ENCODE data around the gene CNN3.
"Not testable (repeated sequence)": the region's sequence is repeated elsewhere in the genome, so short reads cannot be mapped to it uniquely, and the experiment has no call there.

Gene CNN3

GRCh38 chr1:94946886-94947285 lies 20.0 kb upstream of the CNN3 start:
- H3K9ac ChIP-seq (ENCODE audit: low read depth, low read length, poor library complexity, severe bottlenecking), result no peak overlapping the region
- H4K20me1 ChIP-seq (ENCODE audit: insufficient read depth, low read length, poor library complexity, severe bottlenecking), result no peaks in the 10 kb centered on the region
- no peaks in the 10 kb centered on the region for H3K36me3 ChIP-seq (ENCODE audit: insufficient read depth, low read length)
- TF ChIP-seq EZH2phosphoT487 (IDR thresholded peaks at IDR 0.05; ENCODE audit: borderline replicate concordance), result no peak
- TF ChIP-seq CTCF (conservative IDR thresholded peaks at IDR 0.05; ENCODE audit: low read length), result no peak
- H3K27me3 ChIP-seq (ENCODE audit: insufficient read depth, low read length, poor library complexity, severe bottlenecking), result no peaks in the 10 kb centered on the region
- no peaks in the 10 kb centered on the region for H3K79me2 ChIP-seq (ENCODE audit: insufficient read depth, low read length)
- H3K4me1 ChIP-seq (ENCODE audit: insufficient read depth, low read length, poor library complexity, severe bottlenecking), result no peaks in the 10 kb centered on the region
- H2AFZ ChIP-seq (ENCODE audit: low read length), result no peak overlapping the region
- no peak overlapping the region for H3K4me2 ChIP-seq (ENCODE audit: low read depth, low read length, poor library complexity, severe bottlenecking)
- H3K9me3 ChIP-seq (ENCODE audit: insufficient read depth, low read depth, low read length), result no peaks in the 10 kb centered on the region
- no peak overlapping the region for H3K4me3 ChIP-seq (ENCODE audit: low read length, poor library complexity, severe bottlenecking)
- H3F3A ChIP-seq (ENCODE audit: low read depth), result no peaks in the 10 kb centered on the region
- H3K9me2 ChIP-seq (replicated peaks; ENCODE audit: low read depth, low read length), result no peaks in the 10 kb centered on the region

GRCh38 chr1:94942171-94943128 lies 15.5 kb upstream of the CNN3 start:
- H4K20me1 ChIP-seq (ENCODE audit: insufficient read depth, low read length, poor library complexity, severe bottlenecking), result no peaks in the 10 kb centered on the region
- H3K9me3 ChIP-seq (ENCODE audit: insufficient read depth, low read depth, low read length), result no peaks in the 10 kb centered on the region
- H3K9ac ChIP-seq (ENCODE audit: low read depth, low read length, poor library complexity, severe bottlenecking), result no peak overlapping the region
- H3K4me2 ChIP-seq (ENCODE audit: low read depth, low read length, poor library complexity, severe bottlenecking), result no peak overlapping the region
- H3K79me2 ChIP-seq (ENCODE audit: insufficient read depth, low read length), result no peaks in the 10 kb centered on the region
- no peak overlapping the region for H3K4me3 ChIP-seq (ENCODE audit: low read length, poor library complexity, severe bottlenecking)
- H3K27me3 ChIP-seq (ENCODE audit: insufficient read depth, low read length, poor library complexity, severe bottlenecking), result no peaks in the 10 kb centered on the region
- no peaks in the 10 kb centered on the region for H3K9me2 ChIP-seq (replicated peaks; ENCODE audit: low read depth, low read length)
- no peaks in the 10 kb centered on the region for H3K36me3 ChIP-seq (ENCODE audit: insufficient read depth, low read length)
- TF ChIP-seq EZH2phosphoT487 (IDR thresholded peaks at IDR 0.05; ENCODE audit: borderline replicate concordance), result no peak
- TF ChIP-seq CTCF (conservative IDR thresholded peaks at IDR 0.05; ENCODE audit: low read length), result no peak
- no peaks in the 10 kb centered on the region for H3F3A ChIP-seq (ENCODE audit: low read depth)
- H3K4me1 ChIP-seq (ENCODE audit: insufficient read depth, low read length, poor library complexity, severe bottlenecking), result no peaks in the 10 kb centered on the region
- no peak overlapping the region for H2AFZ ChIP-seq (ENCODE audit: low read length)

GRCh38 chr1:94941480-94941879 lies 14.6 kb upstream of the CNN3 start:
- H3K9ac ChIP-seq (ENCODE audit: low read depth, low read length, poor library complexity, severe bottlenecking); H3K4me1 ChIP-seq (ENCODE audit: insufficient read depth, low read length, poor library complexity, severe bottlenecking); H3K27me3 ChIP-seq (ENCODE audit: insufficient read depth, low read length, poor library complexity, severe bottlenecking); H3K79me2 ChIP-seq (ENCODE audit: insufficient read depth, low read length); H3K36me3 ChIP-seq (ENCODE audit: insufficient read depth, low read length); H4K20me1 ChIP-seq (ENCODE audit: insufficient read depth, low read length, poor library complexity, severe bottlenecking); H3F3A ChIP-seq (ENCODE audit: low read depth); H3K9me2 ChIP-seq (replicated peaks; ENCODE audit: low read depth, low read length); H2AFZ ChIP-seq (ENCODE audit: low read length); H3K4me2 ChIP-seq (ENCODE audit: low read depth, low read length, poor library complexity, severe bottlenecking); H3K4me3 ChIP-seq (ENCODE audit: low read length, poor library complexity, severe bottlenecking); H3K9me3 ChIP-seq (ENCODE audit: insufficient read depth, low read depth, low read length): not testable (repeated sequence)

GRCh38 chr1:94940738-94941137 lies 13.8 kb upstream of the CNN3 start:
- H3K9me3 ChIP-seq (ENCODE audit: insufficient read depth, low read depth, low read length), result no peaks in the 10 kb centered on the region
- H3K4me3 ChIP-seq (ENCODE audit: low read length, poor library complexity, severe bottlenecking), result no peak overlapping the region
- no peaks in the 10 kb centered on the region for H3K36me3 ChIP-seq (ENCODE audit: insufficient read depth, low read length)
- H4K20me1 ChIP-seq (ENCODE audit: insufficient read depth, low read length, poor library complexity, severe bottlenecking), result no peaks in the 10 kb centered on the region
- no peak overlapping the region for H2AFZ ChIP-seq (ENCODE audit: low read length)
- H3K4me1 ChIP-seq (ENCODE audit: insufficient read depth, low read length, poor library complexity, severe bottlenecking), result peaks cover 9% of the 10 kb centered on the region
- no peaks in the 10 kb centered on the region for H3K27me3 ChIP-seq (ENCODE audit: insufficient read depth, low read length, poor library complexity, severe bottlenecking)
- H3K9me2 ChIP-seq (replicated peaks; ENCODE audit: low read depth, low read length), result no peaks in the 10 kb centered on the region
- H3K9ac ChIP-seq (ENCODE audit: low read depth, low read length, poor library complexity, severe bottlenecking), result no peak overlapping the region
- no peak overlapping the region for H3K4me2 ChIP-seq (ENCODE audit: low read depth, low read length, poor library complexity, severe bottlenecking)
- no peaks in the 10 kb centered on the region for H3K79me2 ChIP-seq (ENCODE audit: insufficient read depth, low read length)
- TF ChIP-seq EZH2phosphoT487 (IDR thresholded peaks at IDR 0.05; ENCODE audit: borderline replicate concordance) (no peak), CTCF (conservative IDR thresholded peaks at IDR 0.05; ENCODE audit: low read length) (no peak)
- no peaks in the 10 kb centered on the region for H3F3A ChIP-seq (ENCODE audit: low read depth)
